Measurements from ENCODE around the gene CDYL.

The CDYL gene

DNA sequence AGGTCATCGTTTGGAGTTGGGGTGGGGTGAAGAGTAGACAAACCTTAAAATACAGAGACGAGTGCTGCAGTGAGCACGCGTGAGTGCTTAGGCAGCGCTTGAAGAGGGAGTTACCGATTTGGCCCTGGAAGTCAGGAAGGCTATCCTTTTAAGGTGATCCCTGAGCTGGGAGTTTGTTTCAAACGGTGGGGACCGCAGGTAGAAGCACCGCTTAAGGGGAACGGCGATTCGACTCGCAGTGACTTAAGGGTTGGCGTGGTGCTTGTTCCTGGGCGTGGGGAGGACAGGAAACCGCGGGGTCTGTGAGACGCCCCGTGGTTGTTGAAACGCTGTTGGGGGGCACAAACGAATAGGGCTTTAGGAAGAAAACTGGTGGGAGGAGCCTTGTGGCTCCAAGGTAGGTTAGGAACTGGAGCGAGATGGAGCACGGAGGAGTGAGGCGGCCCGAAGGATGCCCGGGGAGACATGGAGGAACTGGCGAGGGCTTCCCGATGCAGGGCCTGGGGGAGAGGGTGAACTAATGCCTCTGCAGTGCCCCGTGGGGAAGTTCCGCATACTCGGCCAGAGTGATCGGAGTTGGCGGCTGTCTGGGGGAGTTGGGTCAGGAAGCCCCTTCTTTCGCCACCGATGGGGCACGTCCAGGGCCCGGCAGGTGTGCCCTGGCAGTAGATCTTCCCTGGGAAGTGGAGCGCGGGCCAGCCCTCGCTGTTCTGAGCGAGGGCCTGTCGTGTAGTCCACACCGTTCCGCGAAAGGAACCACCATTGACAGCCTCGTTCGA, 1.3 kb upstream of the CDYL start:
- no peak for DNase-seq

DNA sequence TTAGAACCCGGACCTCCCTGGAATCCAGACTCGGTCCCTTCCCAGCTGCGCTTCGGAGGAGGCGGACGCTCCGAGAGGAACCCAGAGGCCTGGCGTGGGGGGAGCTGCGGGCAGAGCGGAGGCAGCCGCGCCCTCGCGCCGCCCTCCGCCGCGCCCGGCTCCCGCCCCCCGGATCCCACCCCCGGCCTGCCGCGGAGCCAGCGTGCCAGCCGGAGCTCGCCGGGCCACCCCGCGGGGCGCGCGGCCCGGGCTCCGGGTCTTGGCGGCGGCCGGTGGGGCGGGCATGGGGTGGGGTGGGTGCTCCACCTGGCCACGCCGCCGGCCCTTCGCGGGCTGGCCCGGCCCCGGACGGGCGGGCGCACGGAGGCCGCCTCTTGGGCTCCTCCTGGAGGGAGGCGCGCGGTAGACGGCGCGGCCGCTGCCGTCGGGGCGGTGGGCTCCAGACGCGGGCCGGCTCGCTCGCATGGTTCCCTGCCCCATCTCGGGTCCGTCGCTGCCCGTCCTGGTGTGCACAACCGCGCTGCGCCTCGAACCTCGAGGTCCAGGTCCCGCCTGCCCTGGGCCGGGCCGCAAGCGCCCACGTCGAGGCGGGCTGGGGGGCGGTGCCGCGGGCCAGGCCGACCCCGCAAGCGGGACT, 592 bp upstream of the CDYL start:
- peak; percentile 75 for DNase-seq

GRCh38 chr6:4776493-4777393, 539 bp downstream of the CDYL start:
- peak; percentile 26 for DNase-seq

GRCh38 chr6:4777394-4777935, 1.3 kb downstream of the CDYL start:
- no peak for DNase-seq

DNA sequence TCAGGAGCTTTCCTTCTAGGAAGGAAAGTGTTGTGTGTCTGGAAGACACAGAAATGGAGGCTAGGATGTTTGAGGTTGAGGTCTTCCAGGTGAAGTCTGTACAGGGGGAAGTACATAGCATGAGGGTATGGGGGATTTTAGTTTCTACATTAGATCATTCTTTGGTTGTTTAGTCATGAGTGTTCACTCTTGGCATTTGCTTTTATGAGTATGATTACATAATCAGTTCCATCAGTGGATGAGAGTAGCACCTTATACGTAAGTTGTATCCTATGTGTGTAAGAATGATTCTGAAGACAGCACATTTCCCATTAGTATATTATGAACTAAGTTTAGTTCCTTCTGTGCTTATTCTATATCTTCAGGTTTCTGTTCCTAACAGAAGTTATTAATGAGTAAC, 1.9 kb downstream of the CDYL start:
- DNase-seq: no peak

DNA sequence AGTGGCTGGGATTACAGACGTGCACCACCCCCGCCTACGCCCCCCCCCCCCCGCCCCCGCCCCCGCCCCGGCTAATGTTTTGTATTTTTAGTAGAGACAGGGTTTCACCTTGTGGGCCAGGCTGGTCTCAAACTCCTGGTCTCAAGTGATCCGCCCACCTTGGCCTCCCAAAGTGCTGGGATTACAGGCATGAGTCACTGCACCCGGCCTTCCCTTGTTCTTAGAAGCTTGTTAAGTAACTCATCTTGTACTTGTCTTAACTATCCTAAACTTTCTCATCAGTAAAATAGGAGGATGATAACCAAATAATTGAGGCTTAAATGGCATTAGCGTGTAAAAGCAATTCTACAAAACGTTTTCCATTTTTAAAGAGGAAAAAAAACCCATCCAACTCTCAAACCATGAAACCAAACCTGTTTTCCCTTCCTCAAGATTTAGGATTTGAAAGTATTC, 4.2 kb downstream of the CDYL start:
- DNase-seq: no peak

GRCh38 chr6:4781426-4781825, 5.2 kb downstream of the CDYL start:
- DNase-seq: no peak

GRCh38 chr6:4781967-4782575, 5.9 kb downstream of the CDYL start:
- no peak for DNase-seq

GRCh38 chr6:4786996-4787395, 10.8 kb downstream of the CDYL start:
- no peak for DNase-seq

- no peak for DNase-seq
These were observed 12.3 kb downstream of the CDYL start for GRCh38 chr6:4788482-4788881.

DNA sequence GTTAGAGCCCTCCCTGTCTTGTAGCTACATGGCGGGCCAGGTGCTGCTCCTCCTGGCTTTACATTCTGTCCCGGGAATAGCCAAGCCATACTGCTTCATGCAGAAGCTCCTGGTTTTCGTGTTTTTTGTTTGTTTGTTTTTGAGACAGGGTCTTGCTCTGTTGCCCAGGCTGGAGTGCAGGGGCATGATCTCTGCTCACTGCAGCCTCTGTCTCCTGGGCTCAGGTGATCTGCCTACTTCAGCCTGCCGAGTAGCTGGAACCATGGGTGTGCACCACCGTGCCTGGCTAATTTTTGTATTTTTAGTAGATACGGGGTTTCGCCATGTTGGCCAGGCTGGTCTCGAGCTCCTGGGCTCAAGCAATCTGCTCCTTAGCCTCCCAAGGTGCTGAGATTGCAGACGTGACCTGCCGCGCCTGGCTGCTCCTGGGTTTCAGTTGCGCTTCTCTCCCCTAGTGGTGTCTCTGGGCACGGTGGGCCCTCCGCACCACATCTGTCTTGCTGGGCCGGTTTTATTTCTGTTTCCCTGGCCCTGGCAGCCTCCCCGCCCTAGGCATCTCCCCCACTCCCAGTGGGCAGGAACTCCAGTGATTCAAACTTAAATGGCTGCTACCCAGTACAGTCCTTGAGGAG, 12.9 kb downstream of the CDYL start:
- DNase-seq: no peak

- DNase-seq: no peak
These were observed 14.1 kb downstream of the CDYL start for GRCh38 chr6:4790158-4790899.

- DNase-seq: no peak
These were observed 18.0 kb downstream of the CDYL start for GRCh38 chr6:4794140-4794707.

DNA sequence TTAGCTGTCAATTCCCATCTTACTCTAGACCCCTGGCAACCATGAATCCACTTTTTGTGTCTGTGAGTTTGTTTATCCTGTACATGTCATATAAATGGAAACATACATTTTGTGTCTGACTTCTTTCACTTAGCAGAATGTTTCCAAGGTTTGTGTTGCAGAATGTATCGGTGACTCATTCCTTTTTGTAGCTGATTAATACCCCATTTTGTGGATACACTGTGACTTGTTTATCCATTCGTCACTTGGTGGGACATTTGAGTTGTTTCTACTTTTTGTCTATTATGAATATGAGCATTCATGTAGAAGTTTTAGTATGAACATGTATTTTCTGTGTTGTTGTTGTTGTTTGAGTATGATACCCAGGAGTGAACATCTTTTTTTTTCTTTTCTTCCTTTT, 21.4 kb downstream of the CDYL start:
- no peak for DNase-seq

GRCh38 chr6:4799912-4800311, 23.7 kb downstream of the CDYL start:
- no peak for DNase-seq

DNA sequence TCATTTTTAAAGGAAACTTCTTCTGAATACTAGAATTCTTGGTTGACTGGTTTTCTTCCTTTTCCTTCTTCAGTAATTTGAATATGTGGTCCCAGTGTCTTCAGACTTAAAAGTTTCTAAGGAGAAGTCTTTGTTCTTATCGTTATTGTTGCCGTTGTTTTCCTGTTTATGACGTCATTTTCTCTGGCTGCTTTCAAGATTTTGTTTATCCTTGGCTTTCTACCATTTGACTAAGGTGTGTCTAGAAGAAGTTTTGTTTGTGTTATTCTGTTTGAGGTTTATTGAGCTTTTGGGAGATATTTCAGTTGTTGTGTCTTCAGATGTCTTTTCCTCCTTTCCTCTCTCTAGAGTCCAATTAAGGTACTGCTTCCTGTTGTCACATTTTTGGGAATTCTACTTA, 24.5 kb downstream of the CDYL start:
- no peak for DNase-seq

GRCh38 chr6:4801491-4802110, 25.4 kb downstream of the CDYL start:
- DNase-seq: no peak

- no peak for DNase-seq
These were observed 26.2 kb downstream of the CDYL start for GRCh38 chr6:4802312-4802935.

GRCh38 chr6:4803343-4803744, 27.1 kb downstream of the CDYL start:
- DNase-seq: no peak

DNA sequence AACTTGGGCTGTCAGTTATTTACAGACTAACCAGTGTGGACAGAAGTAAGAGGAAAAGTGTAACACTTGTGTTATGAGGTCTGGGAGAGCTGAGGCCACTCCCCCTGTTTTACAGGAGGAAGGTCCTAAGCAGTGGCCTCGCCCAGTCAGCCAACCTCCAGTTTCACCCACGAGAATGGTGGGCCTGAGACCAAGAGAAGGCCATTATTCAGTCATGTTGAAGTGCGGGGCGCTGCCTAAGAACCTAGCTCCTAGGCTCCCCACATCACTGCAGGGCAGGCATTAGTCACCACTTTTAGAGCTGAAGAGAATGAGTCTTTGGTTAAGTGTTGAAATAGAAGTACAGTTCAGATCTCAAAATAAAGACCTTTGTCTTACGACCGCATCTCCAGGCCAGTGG, 27.9 kb downstream of the CDYL start:
- DNase-seq: peak; percentile 37
